HG03060 (cell line): ENCODE data around the gene CACNA1F.
A peak's percentile ranks its signal among the peaks of the same experiment; 100 is the strongest.

Source experiments
- ATAC-seq: cut with Tn5 transposase; IDR thresholded peaks from one replicate; pipeline ENCODE4 v1.9.1; 2021; ENCODE audit warnings: low read depth, moderate number of reproducible peaks; ENCODE audit not compliant: unreplicated experiment

Gene CACNA1F

GRCh38 chrX:49202022-49202421, 31.1 kb downstream of the CACNA1F start:
- no peak for ATAC-seq

GRCh38 chrX:49199906-49200771, 33.0 kb downstream of the CACNA1F start, which contains the start of gene SYP:
Gene SYP (minus strand): TSS chrX:49200193. CDS start chrX:49200186, 7 bp downstream.
- no peak for ATAC-seq

GRCh38 chrX:49199315-49199595, 33.9 kb downstream of the CACNA1F start:
- ATAC-seq = no peak

- ATAC-seq = no peak
Measured at GRCh38 chrX:49198540-49199314, 34.4 kb downstream of the CACNA1F start.

- ATAC-seq = no peak
Measured at GRCh38 chrX:49197543-49198087, 35.5 kb downstream of the CACNA1F start.

- ATAC-seq = no peak
Measured at GRCh38 chrX:49193542-49193964, 39.6 kb downstream of the CACNA1F start.

GRCh38 chrX:49192722-49193328, 40.3 kb downstream of the CACNA1F start:
- ATAC-seq = no peak

- ATAC-seq = no peak
Measured at GRCh38 chrX:49191574-49192011, 41.5 kb downstream of the CACNA1F start.

GRCh38 chrX:49190821-49191573, 42.1 kb downstream of the CACNA1F start:
- ATAC-seq = peak; percentile 89

GRCh38 chrX:49189606-49190005, 43.5 kb downstream of the CACNA1F start:
- ATAC-seq = no peak

- ATAC-seq = no peak
Measured at GRCh38 chrX:49188468-49189076, 44.6 kb downstream of the CACNA1F start.

- ATAC-seq = no peak
Measured at GRCh38 chrX:49187526-49187925, 45.6 kb downstream of the CACNA1F start.

GRCh38 chrX:49187028-49187394, 46.1 kb downstream of the CACNA1F start:
- no peak for ATAC-seq

- ATAC-seq = no peak
Measured at GRCh38 chrX:49186125-49187027, 46.8 kb downstream of the CACNA1F start, which contains the start of gene PRICKLE3. Gene PRICKLE3 (minus strand): TSS chrX:49186373. CDS start chrX:49186297, 76 bp downstream.

- no peak for ATAC-seq
Measured at GRCh38 chrX:49184294-49185281, 48.6 kb downstream of the CACNA1F start.

GRCh38 chrX:49183701-49184281, 49.3 kb downstream of the CACNA1F start:
- ATAC-seq = no peak

GRCh38 chrX:49179358-49179757, 53.8 kb downstream of the CACNA1F start:
- ATAC-seq = no peak
